ENCODE results near the gene MAGI2. TPM values are rescaled to one million over a fixed set of nuclear protein-coding genes. Genes with fewer than 3 reads are reported as not detected.

MAGI2 gene
- total RNA-seq, 4 donors from 2014 or later: 0.98 to 4.8 (median 2.5) TPM

GRCh38 chr7:78234634-78235033, 1218.8 kb downstream of the MAGI2 start:
- WGBS: 29% methylated on average over 3 of the region's 3 CpGs
- Histone ChIP-seq H3K4me1 (no peaks in the 10 kb centered on the region), H3K27me3 (no peaks in the 10 kb centered on the region), H3K4me3 (no peak overlapping the region), H3K27ac (no peak overlapping the region), H3K36me3 (no peaks in the 10 kb centered on the region), H3K9me3 (no peaks in the 10 kb centered on the region)
- DNase-seq (ENCODE audit: low spot score in 2 of 2): no peak
- no peak for TF ChIP-seq CTCF (IDR thresholded peaks at IDR 0.05)
- no peak for TF ChIP-seq POLR2A (IDR thresholded peaks at IDR 0.05)
- no peak for TF ChIP-seq EP300 (IDR thresholded peaks at IDR 0.05)
- no peak for TF ChIP-seq POLR2AphosphoS5 (IDR thresholded peaks at IDR 0.05)

- no peak overlapping the region for H3K27ac ChIP-seq
- no peaks in the 10 kb centered on the region for H3K9me3 ChIP-seq
- no peaks in the 10 kb centered on the region for H3K36me3 ChIP-seq
- 81% methylated on average over 1 of the region's 1 CpG for WGBS
- TF ChIP-seq POLR2A (IDR thresholded peaks at IDR 0.05) (no peak), CTCF (IDR thresholded peaks at IDR 0.05) (no peak), POLR2AphosphoS5 (IDR thresholded peaks at IDR 0.05) (no peak), EP300 (IDR thresholded peaks at IDR 0.05) (no peak)
- H3K4me3 ChIP-seq: no peak overlapping the region
- H3K4me1 ChIP-seq: no peaks in the 10 kb centered on the region
- no peaks in the 10 kb centered on the region for H3K27me3 ChIP-seq
- no peak for DNase-seq (ENCODE audit: low spot score in 2 of 2)
These were observed 1220.7 kb downstream of the MAGI2 start for GRCh38 chr7:78232806-78233205.

GRCh38 chr7:78226059-78226719, 1227.3 kb downstream of the MAGI2 start:
- Histone ChIP-seq H3K4me3 (no peak overlapping the region), H3K9me3 (no peaks in the 10 kb centered on the region), H3K27me3 (no peaks in the 10 kb centered on the region), H3K27ac (no peak overlapping the region), H3K4me1 (no peaks in the 10 kb centered on the region), H3K36me3 (no peaks in the 10 kb centered on the region)
- no peak for TF ChIP-seq POLR2AphosphoS5 (IDR thresholded peaks at IDR 0.05)
- no peak for TF ChIP-seq POLR2A (IDR thresholded peaks at IDR 0.05)
- TF ChIP-seq EP300 (IDR thresholded peaks at IDR 0.05): no peak
- TF ChIP-seq CTCF (IDR thresholded peaks at IDR 0.05): no peak
- 36% methylated on average over 9 of the region's 9 CpGs for WGBS
- DNase-seq (ENCODE audit: low spot score in 2 of 2): no peak

GRCh38 chr7:78225534-78225933, 1227.9 kb downstream of the MAGI2 start:
- WGBS: 91% methylated on average over 4 of the region's 4 CpGs
- Histone ChIP-seq H3K36me3 (no peaks in the 10 kb centered on the region), H3K27ac (no peak overlapping the region), H3K4me1 (no peaks in the 10 kb centered on the region), H3K27me3 (no peaks in the 10 kb centered on the region), H3K4me3 (no peak overlapping the region), H3K9me3 (no peaks in the 10 kb centered on the region)
- no peak for TF ChIP-seq EP300 (IDR thresholded peaks at IDR 0.05)
- no peak for TF ChIP-seq POLR2A (IDR thresholded peaks at IDR 0.05)
- TF ChIP-seq CTCF (IDR thresholded peaks at IDR 0.05): no peak
- TF ChIP-seq POLR2AphosphoS5 (IDR thresholded peaks at IDR 0.05): no peak
- no peak for DNase-seq (ENCODE audit: low spot score in 2 of 2)

- no peak overlapping the region for H3K27ac ChIP-seq
- 95% methylated on average over 4 of the region's 4 CpGs for WGBS
- no peak for TF ChIP-seq CTCF (IDR thresholded peaks at IDR 0.05)
- no peak for TF ChIP-seq POLR2A (IDR thresholded peaks at IDR 0.05)
- no peak for TF ChIP-seq EP300 (IDR thresholded peaks at IDR 0.05)
- TF ChIP-seq POLR2AphosphoS5 (IDR thresholded peaks at IDR 0.05): no peak
- no peak overlapping the region for H3K4me3 ChIP-seq
- no peaks in the 10 kb centered on the region for H3K4me1 ChIP-seq
- no peak for DNase-seq (ENCODE audit: low spot score in 2 of 2)
- H3K36me3 ChIP-seq: no peaks in the 10 kb centered on the region
- no peaks in the 10 kb centered on the region for H3K9me3 ChIP-seq
- no peaks in the 10 kb centered on the region for H3K27me3 ChIP-seq
These were observed 1228.5 kb downstream of the MAGI2 start for GRCh38 chr7:78224923-78225322.

Measured in suprapubic skin (tissue), 4 donors.